Smooth muscle cell (in vitro differentiated cells): ENCODE measurements around the gene PLA2G2E. TPM values are rescaled to one million over a fixed set of nuclear protein-coding genes. Genes with fewer than 3 reads are reported as not detected.

Source experiments
- DNase-seq: peaks from one replicate; lab custom pipeline; 2025; ENCODE audit not compliant: unreplicated experiment; lab: John Stamatoyannopoulos, UW
- H2AFZ ChIP-seq: fragments of 200-600 bp; sonication (generic); 2 replicates; pipeline ENCODE4 v1.6.0; 2016; ENCODE audit warnings: antibody characterized with exemption, low read depth, mild to moderate bottlenecking
- H3F3A ChIP-seq: fragments of 200-600 bp; sonication (generic); 2 replicates; pipeline ENCODE4 v1.6.0; 2017; ENCODE audit warnings: antibody characterized with exemption, low read depth
- H3K27ac ChIP-seq: fragments of 200-600 bp; sonication (generic); 2 replicates; pipeline ENCODE4 v1.5.1; 2016; ENCODE audit warnings: low read depth, mild to moderate bottlenecking
- H3K27me3 ChIP-seq: fragments of 200-600 bp; sonication (generic); 2 replicates; pipeline ENCODE4 v1.6.1; 2016; ENCODE audit warnings: low read depth, mild to moderate bottlenecking
- H3K36me3 ChIP-seq: fragments of 200-600 bp; sonication (generic); 2 replicates; pipeline ENCODE4 v1.5.1; 2016; ENCODE audit warnings: low read depth
- H3K4me1 ChIP-seq: fragments of 200-600 bp; sonication (generic); 2 replicates; pipeline ENCODE4 v1.5.1; 2016; ENCODE audit warnings: low read depth
- H3K4me2 ChIP-seq: fragments of 200-600 bp; sonication (generic); 2 replicates; pipeline ENCODE4 v1.6.0; 2016; ENCODE audit warnings: mild to moderate bottlenecking
- H3K4me3 ChIP-seq: fragments of 200-600 bp; sonication (generic); 2 replicates; pipeline ENCODE4 v1.5.1; 2016; ENCODE audit warnings: mild to moderate bottlenecking
- H3K79me2 ChIP-seq: fragments of 200-600 bp; sonication (generic); 2 replicates; pipeline ENCODE4 v1.6.0; 2016; ENCODE audit warnings: low read depth, mild to moderate bottlenecking
- H3K9ac ChIP-seq: fragments of 200-600 bp; sonication (generic); 2 replicates; pipeline ENCODE4 v1.6.0; 2016; ENCODE audit warnings: low read depth
- H3K9me3 ChIP-seq: fragments of 200-600 bp; sonication (generic); replicated peaks from 2 replicates; pipeline ENCODE4 v1.5.1; 2016; ENCODE audit warnings: low read depth
- H4K20me1 ChIP-seq: fragments of 200-600 bp; sonication (generic); 2 replicates; pipeline ENCODE4 v1.6.0; 2016; ENCODE audit warnings: low read depth
- WGBS: methylation state at CpG from one replicate; pipeline ENCODE4 v1.1.7; 2016; ENCODE audit warnings: low lambda C conversion rate; 5-methylcytosine and 5-hydroxymethylcytosine counted together
- polyA plus RNA-seq: library from polyadenylated mRNA; unstranded; fragments of >200 nt; fragmentation: Nextera tagmentation; extraction: Ambion mirVana; gene quantifications from 2 replicates; pipeline ENCODE4 v1.2.1, GENCODE V29; 2016
- total RNA-seq: library from RNA; depleted of rRNA; stranded (reverse); fragments of >200 nt; gene quantifications from 2 replicates; pipeline ENCODE4 v1.2.3, GENCODE V29; 2014
- TF ChIP-seq, protein P1 (sequence below): fragments of 200-600 bp; sonication (generic); IDR thresholded peaks from 2 replicates; pipeline ENCODE4 v1.5.1; 2017; ENCODE audit warnings: borderline replicate concordance, mild to moderate bottlenecking, antibody characterized with exemption; ENCODE audit not compliant: insufficient read depth, poor library complexity, severe bottlenecking

Gene PLA2G2E
- total and polyA plus RNA-seq, 2 experiments from 2014 or later, result not detected

DNA sequence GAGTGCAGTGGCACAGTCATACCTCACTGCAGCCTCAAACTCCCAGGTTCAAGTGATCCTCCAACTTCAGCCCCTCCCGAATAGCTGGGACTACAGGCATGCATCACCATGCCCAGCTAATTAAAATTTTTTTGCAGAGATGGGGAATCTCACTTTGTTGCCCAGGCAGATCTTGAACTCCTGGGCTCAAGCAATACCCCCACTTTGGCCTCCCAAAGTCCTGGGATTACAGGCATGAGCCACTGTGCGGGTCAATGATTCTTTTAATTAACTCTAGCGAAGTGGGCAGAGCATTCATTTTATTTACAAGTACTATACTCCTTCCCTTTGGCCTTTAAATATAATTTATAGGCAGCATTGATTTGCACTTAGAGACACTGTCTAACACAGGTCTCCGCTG, 43.8 kb downstream of the PLA2G2E start:
- no peak overlapping the region for H3K4me2 ChIP-seq
- 95% methylated on average over 4 of the region's 4 CpGs for WGBS
- no peaks in the 10 kb centered on the region for H3F3A ChIP-seq
- H3K4me3 ChIP-seq, result no peak overlapping the region
- no peaks in the 10 kb centered on the region for H3K9me3 ChIP-seq
- H2AFZ ChIP-seq, result no peak overlapping the region
- H3K4me1 ChIP-seq, result peaks cover 3% of the 10 kb centered on the region
- H3K27ac ChIP-seq, result no peak overlapping the region
- H3K9ac ChIP-seq, result no peak overlapping the region
- H3K27me3 ChIP-seq, result no peaks in the 10 kb centered on the region
- peaks cover 20% of the 10 kb centered on the region for H3K79me2 ChIP-seq
- no peak for DNase-seq
- TF ChIP-seq, protein P1, sequence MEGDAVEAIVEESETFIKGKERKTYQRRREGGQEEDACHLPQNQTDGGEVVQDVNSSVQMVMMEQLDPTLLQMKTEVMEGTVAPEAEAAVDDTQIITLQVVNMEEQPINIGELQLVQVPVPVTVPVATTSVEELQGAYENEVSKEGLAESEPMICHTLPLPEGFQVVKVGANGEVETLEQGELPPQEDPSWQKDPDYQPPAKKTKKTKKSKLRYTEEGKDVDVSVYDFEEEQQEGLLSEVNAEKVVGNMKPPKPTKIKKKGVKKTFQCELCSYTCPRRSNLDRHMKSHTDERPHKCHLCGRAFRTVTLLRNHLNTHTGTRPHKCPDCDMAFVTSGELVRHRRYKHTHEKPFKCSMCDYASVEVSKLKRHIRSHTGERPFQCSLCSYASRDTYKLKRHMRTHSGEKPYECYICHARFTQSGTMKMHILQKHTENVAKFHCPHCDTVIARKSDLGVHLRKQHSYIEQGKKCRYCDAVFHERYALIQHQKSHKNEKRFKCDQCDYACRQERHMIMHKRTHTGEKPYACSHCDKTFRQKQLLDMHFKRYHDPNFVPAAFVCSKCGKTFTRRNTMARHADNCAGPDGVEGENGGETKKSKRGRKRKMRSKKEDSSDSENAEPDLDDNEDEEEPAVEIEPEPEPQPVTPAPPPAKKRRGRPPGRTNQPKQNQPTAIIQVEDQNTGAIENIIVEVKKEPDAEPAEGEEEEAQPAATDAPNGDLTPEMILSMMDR, result no peak
- H4K20me1 ChIP-seq, result peaks cover 19% of the 10 kb centered on the region
- no peaks in the 10 kb centered on the region for H3K36me3 ChIP-seq

DNA sequence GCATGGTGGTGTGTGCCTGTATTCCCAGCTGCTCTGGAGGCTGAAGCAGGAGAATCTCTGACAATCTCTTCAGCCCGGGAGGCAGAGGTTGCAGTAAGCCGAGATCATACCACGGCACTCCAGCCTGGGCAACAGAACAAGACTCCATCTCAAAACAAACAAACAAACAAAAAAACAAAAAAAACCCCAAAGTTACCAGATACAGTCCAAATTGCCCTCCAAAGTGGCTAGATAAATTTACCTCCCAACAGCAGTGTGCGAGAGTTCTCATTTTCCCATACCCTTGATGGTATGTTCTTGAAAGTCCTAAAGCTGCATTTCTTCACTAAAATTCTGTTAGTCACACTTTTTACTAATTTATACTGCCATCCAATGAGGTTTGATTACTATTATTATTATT, 44.2 kb downstream of the PLA2G2E start:
- peaks cover 3% of the 10 kb centered on the region for H3K4me1 ChIP-seq
- no peaks in the 10 kb centered on the region for H3K27me3 ChIP-seq
- TF ChIP-seq, protein P1, result no peak
- no peak overlapping the region for H2AFZ ChIP-seq
- H3K36me3 ChIP-seq, result no peaks in the 10 kb centered on the region
- H3K79me2 ChIP-seq, result peaks cover 16% of the 10 kb centered on the region
- no peak overlapping the region for H3K27ac ChIP-seq
- no peaks in the 10 kb centered on the region for H3K9me3 ChIP-seq
- DNase-seq, result no peak
- H4K20me1 ChIP-seq, result peaks cover 15% of the 10 kb centered on the region
- H3K9ac ChIP-seq, result no peak overlapping the region
- WGBS, result 84% methylated on average over 4 of the region's 4 CpGs
- H3F3A ChIP-seq, result no peaks in the 10 kb centered on the region
- no peak overlapping the region for H3K4me2 ChIP-seq
- no peak overlapping the region for H3K4me3 ChIP-seq

DNA sequence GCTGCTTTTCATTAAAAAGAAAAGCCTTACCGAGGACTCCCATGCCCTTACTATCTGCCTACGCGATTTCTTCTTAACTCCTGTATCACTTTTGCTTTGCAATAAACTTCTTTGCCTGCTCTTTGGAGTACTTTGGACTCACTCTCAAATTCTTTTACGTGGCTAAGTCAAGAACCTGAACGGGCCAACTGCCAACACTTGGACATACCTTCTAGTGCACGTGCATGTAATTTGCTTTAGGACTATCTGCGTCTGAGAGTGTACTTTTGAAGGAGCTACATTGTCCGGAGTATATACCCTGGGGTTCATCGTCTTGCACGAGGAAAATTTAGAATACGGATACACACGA, 44.8 kb downstream of the PLA2G2E start:
- Histone ChIP-seq H3K4me3 (no peak overlapping the region), H3K36me3 (no peaks in the 10 kb centered on the region), H3K27ac (no peak overlapping the region), H3K9me3 (no peaks in the 10 kb centered on the region), H3K4me2 (no peak overlapping the region), H3K27me3 (no peaks in the 10 kb centered on the region), H3K79me2 (peaks cover 10% of the 10 kb centered on the region), H3K9ac (no peak overlapping the region), H4K20me1 (peaks cover 9% of the 10 kb centered on the region), H2AFZ (no peak overlapping the region), H3F3A (no peaks in the 10 kb centered on the region), H3K4me1 (peaks cover 3% of the 10 kb centered on the region)
- TF ChIP-seq, protein P1, result no peak
- no peak for DNase-seq
- WGBS, result 90% methylated on average over 12 of the region's 12 CpGs

DNA sequence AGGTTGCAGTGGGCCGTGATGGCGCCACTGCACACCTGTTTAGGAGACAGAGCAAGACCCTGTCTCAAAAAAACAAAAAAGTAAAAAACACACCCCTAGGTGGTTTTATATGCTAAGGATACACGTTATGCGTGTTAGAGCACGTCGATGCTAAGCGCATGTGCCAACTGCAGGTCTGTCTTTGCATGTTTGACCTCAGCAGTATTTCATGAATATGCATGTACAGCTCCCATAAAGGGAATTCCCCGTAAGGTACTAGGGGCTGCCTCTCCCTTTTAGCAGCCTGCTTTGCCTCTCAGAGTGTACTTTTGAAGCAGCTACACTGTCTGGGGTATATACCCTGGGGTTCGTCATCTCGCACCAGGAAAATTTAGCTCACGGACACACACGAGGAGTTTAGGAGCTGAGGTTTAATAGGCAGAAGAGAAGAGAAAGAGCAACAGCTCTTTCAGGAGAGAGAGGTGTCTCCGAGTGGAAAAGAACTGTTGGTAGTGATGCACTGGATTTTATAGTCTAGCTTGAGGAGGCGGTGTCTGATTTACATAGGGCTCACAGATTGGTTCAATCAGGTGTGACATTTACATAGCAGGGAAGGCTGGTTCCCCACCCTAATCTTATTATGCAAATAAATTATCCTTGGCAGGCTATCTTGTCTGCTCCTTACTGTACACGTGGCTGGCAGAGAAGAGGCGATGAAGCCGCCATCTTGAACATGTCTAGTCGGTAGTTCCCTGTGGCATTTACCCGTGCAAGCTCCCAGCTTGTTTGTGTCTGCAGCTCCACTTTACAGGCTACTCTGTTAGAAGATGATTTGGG, 45.4 kb downstream of the PLA2G2E start:
- peaks cover under 1% of the 10 kb centered on the region for H3K4me1 ChIP-seq

More for the DNA sequence above, 45.4 kb downstream of the PLA2G2E start:
- Histone ChIP-seq H4K20me1 (peaks cover 3% of the 10 kb centered on the region), H3F3A (no peaks in the 10 kb centered on the region), H3K4me3 (no peak overlapping the region), H3K27ac (no peak overlapping the region), H3K9me3 (no peaks in the 10 kb centered on the region), H3K27me3 (no peaks in the 10 kb centered on the region), H3K9ac (no peak overlapping the region), H3K79me2 (peaks cover 4% of the 10 kb centered on the region), H3K4me2 (no peak overlapping the region), H2AFZ (no peak overlapping the region), H3K36me3 (no peaks in the 10 kb centered on the region)
- DNase-seq, result no peak
- WGBS, result 82% methylated on average over 19 of the region's 19 CpGs
- TF ChIP-seq, protein P1, result no peak
